ENCODE measurements around the gene TBX19.
"Not testable (repeated sequence)": the region's sequence is repeated elsewhere in the genome, so short reads cannot be mapped to it uniquely, and the experiment has no call there.

Gene TBX19

GRCh38 chr1:168321945-168322344 is 41.3 kb downstream of the TBX19 start:
- DNase-seq = peak; percentile 63

- no peak for DNase-seq
These were observed 44.2 kb downstream of the TBX19 start for GRCh38 chr1:168324745-168325425.

GRCh38 chr1:168328731-168329364 is 48.2 kb downstream of the TBX19 start:
- no peak for DNase-seq

- DNase-seq = no peak
These were observed 49.6 kb downstream of the TBX19 start for GRCh38 chr1:168330285-168330684.

- DNase-seq = no peak
These were observed 50.9 kb downstream of the TBX19 start for GRCh38 chr1:168331569-168331968.

- no peak for DNase-seq
These were observed 53.0 kb downstream of the TBX19 start for GRCh38 chr1:168333562-168334276.

GRCh38 chr1:168335500-168335899 is 54.8 kb downstream of the TBX19 start:
- DNase-seq = no peak

- DNase-seq = no peak
These were observed 58.2 kb downstream of the TBX19 start for GRCh38 chr1:168338589-168339503.

GRCh38 chr1:168340781-168341482 is 60.3 kb downstream of the TBX19 start:
- peak; percentile 88 for DNase-seq

GRCh38 chr1:168341483-168341975 is 60.9 kb downstream of the TBX19 start:
- no peak for DNase-seq

GRCh38 chr1:168342572-168343280 is 62.0 kb downstream of the TBX19 start:
- DNase-seq = peak; percentile 94

GRCh38 chr1:168343566-168343965 is 62.9 kb downstream of the TBX19 start:
- peak; percentile 20 for DNase-seq

GRCh38 chr1:168344517-168344916 is 63.8 kb downstream of the TBX19 start:
- DNase-seq = no peak

- DNase-seq = no peak
These were observed 65.3 kb downstream of the TBX19 start for GRCh38 chr1:168345939-168346338.

- no peak for DNase-seq
These were observed 67.0 kb downstream of the TBX19 start for GRCh38 chr1:168347630-168348029.

GRCh38 chr1:168348146-168348709 is 67.6 kb downstream of the TBX19 start:
- peak; percentile 55 for DNase-seq

- not testable (repeated sequence) for DNase-seq
These were observed 73.9 kb downstream of the TBX19 start for GRCh38 chr1:168354335-168355269.

GRCh38 chr1:168360151-168361021 is 79.7 kb downstream of the TBX19 start:
- DNase-seq = peak; percentile 34

GRCh38 chr1:168361252-168361651 is 80.6 kb downstream of the TBX19 start:
- no peak for DNase-seq
